ENCODE data around the gene TIMM17A. TPM values are rescaled to one million over a fixed set of nuclear protein-coding genes. Genes with fewer than 3 reads are reported as not detected.
A peak's percentile ranks its signal among the peaks of the same experiment; 100 is the strongest.
"Not testable (repeated sequence)": the region's sequence is repeated elsewhere in the genome, so short reads cannot be mapped to it uniquely, and the experiment has no call there.

TIMM17A gene
- total RNA-seq, 1 donor: 59.6 TPM

- no peak for TF ChIP-seq CTCF (IDR thresholded peaks at IDR 0.05; ENCODE audit: insufficient read depth, low read length)
- no peak for DNase-seq (ENCODE audit: low read depth)
- peak overlapping the region; percentile 100 for H3K4me3 ChIP-seq (ENCODE audit: low read depth, low read length)
Observed at GRCh38 chr1:201955729-201956143, 433 bp downstream of the TIMM17A start.

- H3K4me3 ChIP-seq (ENCODE audit: low read depth, low read length): no peak overlapping the region
- no peak for DNase-seq (ENCODE audit: low read depth)
- TF ChIP-seq CTCF (IDR thresholded peaks at IDR 0.05; ENCODE audit: insufficient read depth, low read length): no peak
Observed at GRCh38 chr1:201958348-201958747, 3.0 kb downstream of the TIMM17A start.

GRCh38 chr1:201962382-201962781 is 7.1 kb downstream of the TIMM17A start:
- DNase-seq (ENCODE audit: low read depth); H3K4me3 ChIP-seq (ENCODE audit: low read depth, low read length): not testable (repeated sequence)

GRCh38 chr1:201964261-201964660 is 9.0 kb downstream of the TIMM17A start:
- H3K4me3 ChIP-seq (ENCODE audit: low read depth, low read length): no peak overlapping the region
- no peak for DNase-seq (ENCODE audit: low read depth)
- no peak for TF ChIP-seq CTCF (IDR thresholded peaks at IDR 0.05; ENCODE audit: insufficient read depth, low read length)

- no peak overlapping the region for H3K4me3 ChIP-seq (ENCODE audit: low read depth, low read length)
- no peak for DNase-seq (ENCODE audit: low read depth)
- no peak for TF ChIP-seq CTCF (IDR thresholded peaks at IDR 0.05; ENCODE audit: insufficient read depth, low read length)
Observed at GRCh38 chr1:201966171-201966570, 10.9 kb downstream of the TIMM17A start.

GRCh38 chr1:201968202-201968925 is 13.1 kb downstream of the TIMM17A start:
- no peak for DNase-seq (ENCODE audit: low read depth)
- TF ChIP-seq CTCF (IDR thresholded peaks at IDR 0.05; ENCODE audit: insufficient read depth, low read length): no peak

GRCh38 chr1:201970334-201971159 is 15.2 kb downstream of the TIMM17A start:
- no peak for DNase-seq (ENCODE audit: low read depth)
- no peak overlapping the region for H3K4me3 ChIP-seq (ENCODE audit: low read depth, low read length)
- TF ChIP-seq CTCF (IDR thresholded peaks at IDR 0.05; ENCODE audit: insufficient read depth, low read length): no peak

More at GRCh38 chr1:201968202-201968925, 13.1 kb downstream of the TIMM17A start:
- H3K4me3 ChIP-seq (ENCODE audit: low read depth, low read length): no peak overlapping the region

All from fibroblast of the aortic adventitia (primary cell).